Fibroblast of the aortic adventitia (primary cell): Measurements from ENCODE around the gene ADGRF4. TPM values are rescaled to one million over a fixed set of nuclear protein-coding genes. Genes with fewer than 3 reads are reported as not detected.

Experiments
- DNase-seq: peaks from one replicate; pipeline ENCODE4 v3.0.0-alpha.2; 2010; ENCODE audit warnings: low read depth
- H3K4me3 ChIP-seq: 2 replicates; pipeline ENCODE4 v1.5.1; 2011; ENCODE audit warnings: low read depth, mild to moderate bottlenecking, control low read depth, low read length, moderate library complexity
- total RNA-seq: library from RNA; depleted of rRNA; stranded (reverse); fragments of >200 nt; gene quantifications from 2 replicates; pipeline ENCODE4 v1.2.3, GENCODE V29; 2012; ENCODE audit warnings: low replicate concordance
- TF ChIP-seq, protein P1 (sequence below): IDR thresholded peaks from 2 replicates; pipeline ENCODE4 v1.5.1; 2011; ENCODE audit warnings: mild to moderate bottlenecking, low read length, control low read depth, inconsistent platforms; ENCODE audit not compliant: insufficient read depth

Gene ADGRF4
- total RNA-seq, 1 donor, result 2.7 TPM

DNA sequence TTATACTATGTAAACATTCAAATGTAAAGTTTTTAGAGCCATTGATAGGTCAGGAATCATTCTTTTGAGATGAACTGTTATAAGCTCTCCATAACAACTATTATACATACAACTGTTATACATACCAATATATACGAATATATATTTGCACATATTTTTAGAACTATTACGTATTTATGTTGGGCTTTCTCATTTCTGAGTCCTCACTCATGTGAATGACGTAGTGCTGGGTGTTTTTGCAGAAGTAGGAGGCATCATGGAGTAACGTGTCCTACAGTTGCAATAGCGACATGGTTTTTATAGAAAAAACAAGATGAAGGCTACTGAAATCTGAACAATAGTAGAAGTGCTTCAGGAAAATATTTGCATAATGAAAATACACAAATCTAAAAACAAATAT lies 36.4 kb upstream of the ADGRF4 start:
- TF ChIP-seq, protein P1, sequence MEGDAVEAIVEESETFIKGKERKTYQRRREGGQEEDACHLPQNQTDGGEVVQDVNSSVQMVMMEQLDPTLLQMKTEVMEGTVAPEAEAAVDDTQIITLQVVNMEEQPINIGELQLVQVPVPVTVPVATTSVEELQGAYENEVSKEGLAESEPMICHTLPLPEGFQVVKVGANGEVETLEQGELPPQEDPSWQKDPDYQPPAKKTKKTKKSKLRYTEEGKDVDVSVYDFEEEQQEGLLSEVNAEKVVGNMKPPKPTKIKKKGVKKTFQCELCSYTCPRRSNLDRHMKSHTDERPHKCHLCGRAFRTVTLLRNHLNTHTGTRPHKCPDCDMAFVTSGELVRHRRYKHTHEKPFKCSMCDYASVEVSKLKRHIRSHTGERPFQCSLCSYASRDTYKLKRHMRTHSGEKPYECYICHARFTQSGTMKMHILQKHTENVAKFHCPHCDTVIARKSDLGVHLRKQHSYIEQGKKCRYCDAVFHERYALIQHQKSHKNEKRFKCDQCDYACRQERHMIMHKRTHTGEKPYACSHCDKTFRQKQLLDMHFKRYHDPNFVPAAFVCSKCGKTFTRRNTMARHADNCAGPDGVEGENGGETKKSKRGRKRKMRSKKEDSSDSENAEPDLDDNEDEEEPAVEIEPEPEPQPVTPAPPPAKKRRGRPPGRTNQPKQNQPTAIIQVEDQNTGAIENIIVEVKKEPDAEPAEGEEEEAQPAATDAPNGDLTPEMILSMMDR, result no peak
- DNase-seq, result no peak
- no peak overlapping the region for H3K4me3 ChIP-seq

DNA sequence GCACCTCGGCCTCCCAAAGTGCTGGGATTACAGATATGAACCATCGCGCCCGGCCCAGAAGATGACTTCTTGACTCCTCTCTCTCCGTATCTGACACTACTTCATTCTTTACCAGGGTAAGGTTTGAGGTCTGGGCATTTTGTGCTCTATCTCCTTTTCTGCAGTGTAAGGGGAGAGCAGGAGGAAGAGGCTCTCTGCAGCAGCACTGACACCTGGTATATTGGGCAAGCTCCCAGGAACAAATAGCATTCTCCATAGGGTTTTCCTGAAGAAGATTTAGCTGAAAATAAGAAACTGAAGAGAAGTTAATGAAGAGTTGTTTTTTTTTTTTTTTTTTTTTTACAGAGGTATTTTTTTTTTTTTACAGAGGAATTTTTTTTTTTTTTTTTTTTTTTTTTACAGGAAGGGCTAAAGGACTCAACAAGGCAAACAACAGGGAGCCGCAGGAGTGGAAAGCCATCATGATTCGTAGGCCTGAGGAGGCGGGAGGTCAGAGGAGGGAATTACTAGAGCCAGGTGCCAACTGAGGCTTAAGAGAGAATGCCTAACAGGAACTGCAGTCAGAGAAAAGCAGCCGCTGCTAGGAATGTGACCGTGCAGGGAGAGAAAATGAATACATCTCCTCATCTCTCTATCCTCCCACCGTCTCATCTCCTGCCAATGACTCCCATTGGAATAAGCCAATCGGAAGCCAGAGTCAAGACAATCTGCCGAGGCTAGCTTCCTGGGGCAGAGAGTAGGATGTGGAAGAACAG lies 34.7 kb upstream of the ADGRF4 start:
- no peak for DNase-seq
- no peak overlapping the region for H3K4me3 ChIP-seq
- TF ChIP-seq, protein P1, result no peak

DNA sequence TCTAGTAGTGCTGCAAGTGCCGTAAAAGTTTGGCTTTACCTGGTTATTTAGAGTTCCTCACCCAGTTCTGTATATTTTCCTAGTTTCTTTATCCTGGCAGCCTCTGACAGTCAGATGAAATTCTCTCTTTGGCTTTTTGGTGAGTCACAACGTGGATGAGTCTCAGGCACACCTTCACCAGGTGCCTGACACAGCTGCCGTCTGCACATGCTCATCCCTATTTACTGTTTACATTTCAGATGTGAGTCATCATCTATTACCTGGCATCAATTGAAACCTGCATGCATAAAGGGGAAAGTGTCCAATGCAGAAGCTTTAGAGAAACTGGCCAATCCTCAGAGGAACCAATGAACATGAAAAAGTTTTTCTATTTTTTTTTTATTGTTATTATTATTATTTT lies 33.3 kb upstream of the ADGRF4 start:
- H3K4me3 ChIP-seq, result no peak overlapping the region
- DNase-seq, result no peak
- TF ChIP-seq, protein P1, result no peak

DNA sequence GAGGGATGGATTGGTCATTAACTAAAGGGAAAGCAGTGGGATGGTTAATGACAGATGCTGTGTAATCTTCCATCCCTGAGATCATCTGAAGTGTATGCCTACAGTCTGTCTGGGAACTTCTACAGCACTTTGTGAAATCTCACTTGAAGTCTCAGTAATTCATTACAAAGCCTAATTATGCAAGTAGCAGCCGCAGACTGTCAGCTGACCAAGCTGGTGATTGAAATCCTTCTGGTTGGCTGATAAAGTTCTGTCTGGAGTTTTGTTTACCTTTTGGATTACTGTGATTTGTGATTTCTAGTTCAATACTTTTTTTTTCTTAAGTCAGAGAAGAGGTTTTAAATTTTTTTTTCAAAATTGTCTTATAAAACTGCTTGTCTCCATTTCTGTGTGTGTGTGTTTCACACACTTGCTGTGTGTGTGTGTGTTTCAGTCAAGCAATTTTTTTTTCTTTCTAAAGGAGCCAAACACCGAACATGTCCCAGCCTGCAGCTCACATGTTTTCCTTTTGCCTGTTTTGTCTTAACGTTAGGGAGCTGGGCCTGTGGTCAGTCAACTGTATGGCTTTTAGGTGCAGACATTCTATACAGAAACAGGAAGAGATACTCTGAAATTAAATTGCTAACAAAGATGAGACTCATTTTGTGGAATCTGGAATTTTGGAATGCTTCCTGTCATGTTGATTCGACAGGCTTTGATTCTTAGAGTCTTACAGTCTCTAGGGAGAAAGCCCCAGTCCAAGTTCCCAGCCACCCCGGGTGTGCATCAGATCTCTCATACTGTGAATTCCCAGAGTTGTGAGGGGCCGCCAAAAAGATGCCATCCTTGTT lies 28.5 kb upstream of the ADGRF4 start:
- H3K4me3 ChIP-seq, result no peak overlapping the region
- TF ChIP-seq, protein P1, result no peak
- no peak for DNase-seq

DNA sequence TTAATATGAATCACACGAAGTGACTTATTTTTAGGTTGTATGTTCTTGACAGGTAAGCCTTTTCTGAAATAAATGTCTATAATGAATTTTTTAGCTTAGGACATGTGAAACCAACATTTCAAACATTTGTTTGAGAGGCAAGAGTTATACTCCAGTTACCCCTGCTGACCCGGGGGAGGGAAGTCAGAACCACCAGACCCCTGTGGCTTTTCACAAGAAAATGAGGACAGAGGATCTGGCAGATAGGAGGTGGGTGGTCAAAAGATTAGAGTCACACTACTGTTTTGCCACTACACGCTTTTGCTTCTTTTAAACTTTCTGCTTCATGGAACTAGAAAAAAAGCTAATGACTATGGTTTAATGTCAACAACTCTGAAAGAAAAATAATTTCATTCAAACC lies 27.5 kb upstream of the ADGRF4 start:
- no peak overlapping the region for H3K4me3 ChIP-seq
- TF ChIP-seq, protein P1, result no peak
- DNase-seq, result no peak

DNA sequence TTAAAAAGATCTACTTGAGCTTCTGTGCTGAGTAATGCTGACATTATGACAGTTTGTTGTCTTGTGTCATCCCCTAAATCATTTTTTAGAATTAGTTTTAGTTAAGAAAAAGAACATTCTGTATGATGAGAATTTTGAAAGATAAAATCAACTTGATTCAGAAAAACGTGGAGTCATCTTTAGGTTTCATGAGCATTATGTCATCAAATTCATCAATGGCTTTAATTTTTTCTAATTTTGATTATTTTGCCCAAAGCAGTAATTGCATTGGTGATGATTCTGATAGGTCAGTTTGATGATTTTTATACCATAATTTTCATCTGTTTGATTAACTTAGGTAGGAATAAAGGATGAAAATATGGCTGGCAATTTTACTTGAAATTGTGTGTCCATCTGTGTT lies 26.6 kb upstream of the ADGRF4 start:
- no peak for DNase-seq
- no peak overlapping the region for H3K4me3 ChIP-seq
- TF ChIP-seq, protein P1, result no peak
